ENCODE results near the gene KRTAP10-3.

DNA sequence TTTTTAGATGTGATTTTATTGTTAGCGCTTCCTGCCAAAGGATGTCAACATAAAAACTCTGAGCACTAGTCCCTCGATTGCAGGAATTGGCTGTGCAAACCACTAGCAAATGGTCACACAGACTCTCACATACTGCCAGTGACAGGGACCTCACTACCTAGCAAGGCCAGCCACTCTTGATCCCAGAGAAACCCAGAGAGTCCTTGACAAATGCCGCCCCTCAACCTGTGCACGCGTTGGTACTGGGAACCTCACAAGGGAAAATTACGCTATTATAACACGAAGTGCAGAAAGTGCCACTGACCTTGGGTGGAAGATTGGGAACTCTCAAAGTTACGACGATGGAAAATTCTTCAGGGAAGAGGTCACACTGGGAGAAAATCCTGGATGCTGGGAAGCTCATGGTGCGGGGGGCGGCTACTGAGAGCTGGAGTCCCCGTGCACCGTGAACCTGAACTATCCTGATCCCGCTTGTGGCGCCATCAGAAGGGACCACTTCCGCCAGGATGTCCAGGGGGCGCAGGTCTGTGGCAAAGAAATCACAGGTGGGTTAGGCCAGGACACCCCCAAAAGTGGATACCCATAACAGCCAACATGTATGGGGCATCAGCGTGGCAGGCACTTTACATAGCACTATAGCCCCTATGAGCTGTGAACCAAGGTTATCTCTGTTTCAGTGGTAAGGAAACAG lies 9.0 kb upstream of the KRTAP10-3 start:
- TF ChIP-seq EZH2 (IDR thresholded peaks at IDR 0.05; ENCODE audit: borderline replicate concordance, low read depth, low read length): no peak
- TF ChIP-seq ZBTB17 (CRISPR knock-in tag; IDR thresholded peaks at IDR 0.05): no peak
- TF ChIP-seq, protein P1, sequence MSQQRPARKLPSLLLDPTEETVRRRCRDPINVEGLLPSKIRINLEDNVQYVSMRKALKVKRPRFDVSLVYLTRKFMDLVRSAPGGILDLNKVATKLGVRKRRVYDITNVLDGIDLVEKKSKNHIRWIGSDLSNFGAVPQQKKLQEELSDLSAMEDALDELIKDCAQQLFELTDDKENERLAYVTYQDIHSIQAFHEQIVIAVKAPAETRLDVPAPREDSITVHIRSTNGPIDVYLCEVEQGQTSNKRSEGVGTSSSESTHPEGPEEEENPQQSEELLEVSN (IDR thresholded peaks at IDR 0.05; ENCODE audit: borderline replicate concordance in 1 of 2, extremely low read depth in 1 of 2, insufficient read depth in 1 of 2, insufficient read length in 1 of 2, low read depth in 1 of 2, low read length in 1 of 2, poor library complexity in 1 of 2, severe bottlenecking in 1 of 2): no peak
- no peak for TF ChIP-seq HNRNPK (IDR thresholded peaks at IDR 0.05; ENCODE audit: low read depth, low read length, poor library complexity, severe bottlenecking)
- TF ChIP-seq SIN3A (IDR thresholded peaks at IDR 0.05; ENCODE audit: borderline replicate concordance in 2 of 2, control insufficient read depth in 1 of 2, low read depth in 2 of 2, low read length in 2 of 2): no peak
